Activated CD4-positive, alpha-beta T cell treated with anti-CD3 and anti-CD28 coated beads, Interleukin-2, amount 10 ng/mL, durations not matched to agents 7 days and 5 days (primary cell): Measurements from ENCODE around the gene DGCR8. TPM values are rescaled to one million over a fixed set of nuclear protein-coding genes. Genes with fewer than 3 reads are reported as not detected.
A peak's percentile ranks its signal among the peaks of the same experiment; 100 is the strongest.

Source experiments
- CTCF ChIA-PET: fragments of 350-600 bp; sonication (Branson Sonifier 250); formaldehyde crosslinking; loops from one replicate; lab custom pipeline; 2021; ENCODE audit warnings: antibody characterized with exemption; lab: Charles Lee
- POLR2A ChIA-PET: fragments of 350-600 bp; sonication (Branson Sonifier 250); formaldehyde crosslinking; loops from one replicate; lab custom pipeline; 2021; ENCODE audit warnings: antibody characterized with exemption; lab: Charles Lee
- DNase-seq: peaks from one replicate; pipeline ENCODE4 v3.0.0-alpha.2; 2020
- H3K27ac Mint-ChIP-seq: one replicate; pipeline ENCODE4 v1.8.0; 2021; ENCODE audit warnings: mild to moderate bottlenecking, moderate library complexity, mixed read lengths
- H3K27me3 Mint-ChIP-seq: one replicate; pipeline ENCODE4 v1.8.0; 2021; ENCODE audit warnings: mixed read lengths
- H3K36me3 Mint-ChIP-seq: one replicate; pipeline ENCODE4 v1.8.0; 2021; ENCODE audit warnings: low read depth, mixed read lengths
- H3K4me1 Mint-ChIP-seq: one replicate; pipeline ENCODE4 v1.8.0; 2021; ENCODE audit warnings: mixed read lengths
- H3K4me3 Mint-ChIP-seq: one replicate; pipeline ENCODE4 v1.8.0; 2021; ENCODE audit warnings: mild to moderate bottlenecking, moderate library complexity, mixed read lengths
- H3K9me3 Mint-ChIP-seq: one replicate; pipeline ENCODE4 v1.8.0; 2021; ENCODE audit warnings: mixed read lengths
- total RNA-seq, 2 experiments: library from RNA; stranded (reverse); gene quantifications; one replicate each; pipeline ENCODE4 v1.2.3, GENCODE V29; 2021

DGCR8 gene
- total RNA-seq, 2 experiments from 2014 or later, result 51.2 to 54.5 TPM

DNA sequence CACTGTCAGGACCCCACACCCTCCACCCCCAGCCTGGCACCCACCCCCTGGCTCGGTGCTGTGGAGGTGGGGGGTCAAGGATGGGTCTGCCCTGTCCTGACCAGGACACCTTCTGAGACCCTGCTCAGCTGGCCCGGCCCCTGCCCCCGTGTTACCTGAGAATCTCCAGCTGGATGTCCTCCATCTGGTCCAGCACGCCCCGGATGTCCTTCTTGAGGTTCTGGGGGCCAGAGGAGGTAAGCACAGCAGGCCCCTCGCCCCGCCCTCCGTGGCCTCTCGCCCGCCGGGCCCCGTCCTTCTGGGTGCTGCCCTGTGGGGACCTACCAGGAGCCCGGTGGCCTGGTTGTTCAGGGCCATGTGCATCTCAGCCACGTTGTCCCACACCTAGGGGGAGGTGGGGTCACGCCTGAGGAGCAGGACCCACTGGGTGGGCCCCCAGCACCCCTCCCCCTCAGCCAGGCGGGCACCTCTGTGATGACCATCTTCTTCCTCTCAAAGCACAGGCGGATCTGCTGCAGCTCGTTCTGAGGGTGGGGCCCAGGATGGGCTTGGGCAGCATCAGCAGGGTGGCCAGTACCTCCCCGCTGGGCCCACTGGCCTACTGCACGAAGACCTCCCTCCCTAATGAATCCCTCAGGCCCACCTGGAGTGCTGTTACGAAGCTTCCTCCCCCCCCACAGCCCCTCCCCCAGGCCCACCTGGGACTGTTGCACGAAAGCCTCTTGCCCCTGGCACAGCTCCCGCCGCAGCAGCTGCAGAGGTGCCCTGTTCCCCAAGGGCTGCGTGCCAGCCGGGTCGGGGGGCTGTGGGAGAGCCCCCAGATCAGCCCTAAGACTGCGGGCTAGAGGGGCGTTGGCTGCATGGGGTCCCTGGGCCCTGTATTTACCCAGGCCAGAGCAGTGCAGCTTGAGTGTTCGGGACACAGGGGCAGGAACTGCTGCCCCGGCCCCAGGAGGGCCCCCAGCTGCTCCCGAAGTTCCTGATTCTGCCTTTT lies 69.5 kb downstream of the DGCR8 start:
- POLR2A ChIA-PET, result no interaction called here
- Mint-ChIP-seq H3K4me3 (no peak overlapping the region), H3K27me3 (no peaks in the 10 kb centered on the region), H3K27ac (no peak overlapping the region), H3K36me3 (no peaks in the 10 kb centered on the region), H3K9me3 (no peaks in the 10 kb centered on the region), H3K4me1 (peaks cover under 1% of the 10 kb centered on the region)
- DNase-seq, result no peak
- CTCF ChIA-PET, result no interaction called here

DNA sequence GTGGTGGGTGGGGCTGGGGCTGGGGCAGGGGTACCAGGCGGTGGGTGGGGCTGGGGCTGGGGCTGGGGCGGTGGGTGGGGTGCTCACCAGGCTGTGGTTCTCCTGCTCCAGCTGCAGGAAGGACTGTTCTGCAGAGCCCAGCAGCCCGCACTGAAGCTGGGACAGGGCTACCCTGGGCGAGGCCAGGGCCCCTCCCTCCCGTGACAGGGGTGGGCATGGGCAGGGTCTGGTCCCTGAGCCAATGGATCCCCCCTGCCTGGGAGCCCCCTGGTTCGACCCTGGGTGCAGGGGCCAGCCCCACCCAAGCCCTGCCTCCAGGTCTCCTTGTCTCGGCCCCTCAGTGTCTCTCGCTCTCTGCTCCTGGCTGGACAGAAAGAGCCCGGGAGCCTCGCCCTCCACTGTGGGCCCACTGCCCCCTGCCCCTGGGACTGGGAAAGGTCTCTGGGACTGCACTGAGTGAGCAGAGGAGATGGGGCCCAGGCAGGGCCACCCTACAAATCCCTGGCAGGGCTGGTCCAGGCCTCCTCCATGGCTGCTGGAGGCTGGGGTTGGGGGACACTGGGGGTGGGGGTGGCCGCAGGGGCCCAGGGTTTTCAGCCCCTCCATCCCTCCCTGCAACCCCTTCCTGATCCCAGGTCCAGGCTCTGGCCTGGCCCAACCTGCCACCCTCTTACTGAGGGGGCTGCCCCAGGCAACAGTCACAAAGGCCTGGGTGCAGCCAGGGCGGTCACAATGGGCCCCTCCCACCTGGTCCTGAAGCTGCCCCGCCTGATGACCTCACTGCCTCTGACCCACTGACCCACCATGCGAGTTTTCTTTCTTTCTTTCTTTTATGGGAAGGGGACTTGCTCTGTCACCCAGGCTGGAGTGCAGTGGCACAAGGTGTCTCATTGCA lies 70.6 kb downstream of the DGCR8 start, which contains the start of gene CCDC188:
Gene CCDC188 (minus strand): TSS at position 675 of the 895 bp plus-strand sequence. CDS start 69 bp downstream, at position 606.
- peaks cover 2% of the 10 kb centered on the region for H3K4me1 Mint-ChIP-seq
- ChIA-PET POLR2A (no interaction called here), CTCF (interaction anchor here (0.7 to 0.8 kb wide), 2 partner anchors 134 to 304 kb away, joined by 3 read pairs; no protein-coding TSS in a partner anchor)
- no peak for DNase-seq
- no peaks in the 10 kb centered on the region for H3K9me3 Mint-ChIP-seq
- no peaks in the 10 kb centered on the region for H3K36me3 Mint-ChIP-seq
- no peak within 1 kb of the TSS for H3K4me3 Mint-ChIP-seq
- no peak within 1 kb of the TSS for H3K27ac Mint-ChIP-seq
- H3K27me3 Mint-ChIP-seq, result no peaks in the 10 kb centered on the region

DNA sequence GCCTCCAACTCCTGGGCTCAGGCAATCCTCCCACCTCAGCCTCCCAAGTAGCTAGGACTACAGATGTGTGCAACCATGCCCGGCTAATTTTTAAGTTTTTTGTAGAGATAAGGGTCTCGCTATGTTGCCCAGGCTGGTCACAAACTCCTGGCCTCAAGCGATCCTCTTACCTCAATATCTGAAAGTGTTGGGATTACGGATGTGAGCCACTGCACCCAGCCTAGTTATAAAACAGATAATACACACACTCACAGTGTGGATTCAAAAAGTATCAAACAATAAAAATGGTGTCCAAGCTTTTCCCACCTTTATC lies 71.2 kb downstream of the DGCR8 start:
- Mint-ChIP-seq H3K27ac (no peak overlapping the region), H3K27me3 (no peaks in the 10 kb centered on the region), H3K4me1 (peaks cover 2% of the 10 kb centered on the region), H3K36me3 (no peaks in the 10 kb centered on the region), H3K4me3 (no peak overlapping the region), H3K9me3 (no peaks in the 10 kb centered on the region)
- ChIA-PET POLR2A (no interaction called here), CTCF (interaction anchor here (0.7 to 0.8 kb wide), 2 partner anchors 133 to 303 kb away, joined by 3 read pairs; no protein-coding TSS in a partner anchor)
- no peak for DNase-seq

DNA sequence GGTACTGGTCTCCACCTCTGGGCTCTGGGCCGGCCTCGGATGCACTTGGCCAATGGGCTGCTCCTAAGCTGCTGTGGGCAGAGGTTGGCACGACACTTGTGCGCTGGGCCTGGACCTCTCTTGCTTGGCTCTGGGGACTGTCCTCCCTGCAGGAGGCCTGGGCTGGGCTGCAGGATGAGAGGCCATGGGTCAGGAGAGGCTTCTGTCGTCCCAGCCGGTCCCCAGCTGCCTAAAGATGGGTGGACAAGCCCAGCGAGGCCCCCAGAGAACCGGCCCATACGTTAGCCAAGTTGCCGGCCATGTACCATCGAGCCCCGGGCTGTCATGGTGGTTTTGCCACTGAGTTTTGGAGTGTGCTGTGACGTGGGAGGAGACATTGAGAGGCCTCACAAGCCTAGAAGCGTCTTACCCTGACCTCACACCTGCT lies 72.4 kb downstream of the DGCR8 start:
- Mint-ChIP-seq H3K27me3 (no peaks in the 10 kb centered on the region), H3K36me3 (no peaks in the 10 kb centered on the region), H3K27ac (no peak overlapping the region), H3K4me1 (peaks cover 4% of the 10 kb centered on the region), H3K9me3 (no peaks in the 10 kb centered on the region), H3K4me3 (no peak overlapping the region)
- DNase-seq, result no peak
- ChIA-PET CTCF (no interaction called here), POLR2A (no interaction called here)

DNA sequence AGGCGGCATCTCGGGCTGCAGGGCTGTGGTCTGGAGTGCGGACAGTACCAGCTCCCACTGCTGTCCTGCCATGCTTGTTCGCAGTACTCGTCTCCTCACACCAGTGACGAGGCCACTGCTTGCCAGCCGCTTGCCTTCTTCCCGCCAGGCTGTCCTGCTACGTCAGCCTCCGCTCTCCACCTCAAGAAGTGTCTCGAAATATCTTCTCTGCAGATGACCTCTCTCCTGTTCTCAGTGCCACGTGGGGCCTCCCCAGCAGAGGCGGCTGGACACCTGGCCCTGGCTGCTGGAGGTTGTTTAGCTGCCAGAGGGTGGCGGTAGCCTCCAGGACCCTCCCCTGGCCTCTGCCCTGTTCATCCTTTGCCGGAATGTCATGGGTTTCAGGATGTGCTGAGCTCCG lies 73.9 kb downstream of the DGCR8 start:
- Mint-ChIP-seq H3K27me3 (peaks cover 2% of the 10 kb centered on the region), H3K4me1 (peaks cover 4% of the 10 kb centered on the region), H3K27ac (no peak overlapping the region), H3K36me3 (no peaks in the 10 kb centered on the region), H3K9me3 (no peaks in the 10 kb centered on the region), H3K4me3 (no peak overlapping the region)
- CTCF ChIA-PET, result no interaction called here
- DNase-seq, result no peak
- POLR2A ChIA-PET, result interaction anchor here (0.6 kb wide), 1 partner anchor 262 kb away, joined by 4 read pairs; no protein-coding TSS in a partner anchor

DNA sequence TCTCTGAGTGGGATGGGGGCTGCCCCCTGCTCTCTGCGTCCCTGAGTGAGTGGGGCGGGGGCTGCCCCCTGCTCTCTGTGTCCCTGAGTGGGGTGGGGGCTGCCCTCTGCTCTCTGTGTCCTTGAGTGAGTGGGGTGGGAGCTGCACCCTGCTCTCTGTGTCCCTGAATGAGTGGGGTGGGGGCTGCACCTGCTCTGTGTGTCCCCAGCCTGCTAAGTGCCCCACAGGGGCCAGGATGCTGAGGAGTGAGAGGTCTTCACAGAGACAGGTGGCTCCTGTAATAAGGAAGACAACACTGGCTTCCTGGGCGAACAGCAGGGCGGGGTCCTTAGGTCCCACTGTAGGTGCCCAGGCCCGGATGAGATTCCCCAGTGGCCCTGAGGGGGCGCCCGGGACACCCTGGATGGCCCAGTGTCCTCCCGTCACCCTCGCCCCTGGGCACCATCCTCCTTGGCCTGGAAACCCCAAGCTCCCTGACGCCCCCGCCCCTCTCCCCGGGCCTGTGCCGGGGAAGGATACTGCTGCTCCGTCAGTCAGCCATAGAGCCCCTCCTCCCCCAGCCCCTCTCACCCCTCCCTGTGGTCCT lies 74.7 kb downstream of the DGCR8 start:
- Mint-ChIP-seq H3K4me3 (no peak overlapping the region), H3K9me3 (no peaks in the 10 kb centered on the region), H3K27ac (no peak overlapping the region), H3K27me3 (peaks cover 3% of the 10 kb centered on the region), H3K36me3 (no peaks in the 10 kb centered on the region), H3K4me1 (peaks cover 4% of the 10 kb centered on the region)
- ChIA-PET CTCF (no interaction called here), POLR2A (no interaction called here)
- DNase-seq, result no peak

DNA sequence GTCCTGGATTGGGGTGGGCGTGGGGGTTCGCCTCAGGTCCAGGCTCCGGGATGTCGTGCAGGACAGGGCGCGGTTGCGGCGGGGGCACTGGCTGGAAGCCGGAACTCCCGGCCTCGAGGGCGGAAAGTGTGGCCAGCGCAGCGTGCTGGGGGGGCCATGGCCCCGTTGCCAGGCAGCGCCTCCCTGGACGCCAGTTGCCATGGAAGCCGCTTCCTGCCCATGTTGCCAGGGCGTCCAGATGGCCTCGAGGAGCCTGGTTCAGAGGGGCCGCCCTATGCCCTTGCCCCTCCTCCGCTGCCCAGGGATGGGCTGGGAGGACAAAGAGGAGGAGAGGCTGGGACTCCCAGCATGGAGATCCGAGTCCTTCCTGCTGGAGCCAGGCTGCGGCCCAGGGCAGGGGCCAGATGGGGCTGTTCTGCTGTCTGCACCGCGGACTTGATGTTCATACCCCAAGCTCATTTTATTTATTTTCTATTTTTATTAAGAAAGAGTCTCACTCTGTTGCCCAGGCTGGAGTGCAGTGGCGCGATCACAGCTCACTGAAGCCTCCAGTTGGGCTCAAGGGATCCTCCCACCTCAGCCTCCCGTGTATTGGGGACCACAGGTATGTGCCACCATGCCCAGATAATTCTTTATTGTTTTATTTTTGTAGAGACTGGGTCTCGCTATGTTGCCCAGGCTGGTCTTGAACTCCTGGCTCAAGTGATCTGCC lies 75.4 kb downstream of the DGCR8 start:
- Mint-ChIP-seq H3K36me3 (no peaks in the 10 kb centered on the region), H3K27me3 (peaks cover 3% of the 10 kb centered on the region), H3K27ac (no peak overlapping the region), H3K4me3 (no peak overlapping the region), H3K4me1 (peaks cover 4% of the 10 kb centered on the region), H3K9me3 (no peaks in the 10 kb centered on the region)
- DNase-seq, result peak; percentile 28
- ChIA-PET POLR2A (no interaction called here), CTCF (interaction anchor here (2.5 kb wide), 1 partner anchor 130 kb away, joined by 11 read pairs; no protein-coding TSS in a partner anchor)

- Mint-ChIP-seq H3K27ac (no peak overlapping the region), H3K27me3 (peaks cover 3% of the 10 kb centered on the region), H3K9me3 (no peaks in the 10 kb centered on the region), H3K4me3 (no peak overlapping the region), H3K4me1 (peaks cover 4% of the 10 kb centered on the region), H3K36me3 (no peaks in the 10 kb centered on the region)
- ChIA-PET POLR2A (no interaction called here), CTCF (interaction anchor here (2.5 kb wide), 1 partner anchor 129 kb away, joined by 11 read pairs; no protein-coding TSS in a partner anchor)
- DNase-seq, result no peak
These were observed 76.0 kb downstream of the DGCR8 start for GRCh38 chr22:20156042-20156389.

- no peak overlapping the region for H3K4me3 Mint-ChIP-seq
These were observed 76.8 kb downstream of the DGCR8 start for GRCh38 chr22:20156611-20157429.

GRCh38 chr22:20157430-20158183 lies 77.6 kb downstream of the DGCR8 start:
- Mint-ChIP-seq H3K4me3 (no peak overlapping the region), H3K27me3 (peaks cover 3% of the 10 kb centered on the region), H3K4me1 (peaks cover 4% of the 10 kb centered on the region), H3K27ac (no peak overlapping the region), H3K9me3 (no peaks in the 10 kb centered on the region), H3K36me3 (no peaks in the 10 kb centered on the region)
- ChIA-PET POLR2A (interaction anchor here (0.6 kb wide), 1 partner anchor 58 kb away, joined by 4 read pairs; no protein-coding TSS in a partner anchor), CTCF (interaction anchor here (0.6 to 2.5 kb wide), 13 partner anchors 9 to 231 kb away, joined by 3 to 11 read pairs (median 3); partner anchors contain the start of gene TRMT2A)
- no peak for DNase-seq

More at GRCh38 chr22:20156611-20157429, 76.8 kb downstream of the DGCR8 start:
- DNase-seq, result peak; percentile 86
- Mint-ChIP-seq H3K4me1 (peaks cover 4% of the 10 kb centered on the region), H3K36me3 (no peaks in the 10 kb centered on the region), H3K27ac (peak overlapping the region; percentile 50), H3K27me3 (peaks cover 3% of the 10 kb centered on the region), H3K9me3 (no peaks in the 10 kb centered on the region)
- ChIA-PET POLR2A (interaction anchor here (0.6 kb wide), 1 partner anchor 59 kb away, joined by 4 read pairs; no protein-coding TSS in a partner anchor), CTCF (interaction anchor here (0.6 to 2.5 kb wide), 14 partner anchors 10 to 230 kb away, joined by 3 to 11 read pairs (median 3); partner anchors contain the start of gene TRMT2A)
